GM12892 (cell line): ENCODE measurements around the gene GPR32.

ENCODE experiments used
- POLR2A ChIP-seq: IDR thresholded peaks from 2 replicates; pipeline ENCODE4 v1.6.1; 2011; ENCODE audit warnings: low read depth, low read length, control low read depth
- POLR2AphosphoS5 ChIP-seq: IDR thresholded peaks from 2 replicates; pipeline ENCODE4 v1.6.1; 2011; ENCODE audit warnings: low read depth, low read length, control low read depth
- TAF1 ChIP-seq: IDR thresholded peaks from 2 replicates; pipeline ENCODE4 v1.6.1; 2011; ENCODE audit warnings: low read depth, mild to moderate bottlenecking, control low read depth, low read length, borderline replicate concordance

DNA sequence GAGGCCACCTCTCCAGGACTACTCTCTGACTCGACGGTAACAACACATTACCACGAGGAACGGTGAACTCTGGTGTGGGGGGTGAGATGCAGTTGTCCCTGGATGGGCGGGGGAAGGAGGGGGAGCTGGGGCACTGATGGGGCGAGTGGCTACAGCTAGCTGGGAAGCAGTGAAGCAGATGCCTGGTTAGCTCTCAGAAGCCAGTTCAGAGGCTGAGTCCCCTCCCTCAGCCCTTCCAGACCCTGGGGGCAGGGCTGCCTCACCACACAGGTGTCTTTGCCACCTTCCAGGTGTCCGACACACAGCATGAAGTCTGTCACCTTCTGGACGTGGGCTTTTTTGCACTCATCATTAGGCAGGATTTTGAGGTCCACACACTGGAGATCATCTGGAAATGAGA is 49.4 kb downstream of the GPR32 start:
- TF ChIP-seq POLR2A (no peak), POLR2AphosphoS5 (no peak), TAF1 (no peak)
